Activated CD4-positive, alpha-beta memory T cell treated with anti-CD3 and anti-CD28 coated beads, Interleukin-2, amount 10 ng/mL, durations not matched to agents 7 days and 5 days (primary cell): Measurements from ENCODE around the gene MED14. TPM values are rescaled to one million over a fixed set of nuclear protein-coding genes. Genes with fewer than 3 reads are reported as not detected.

Source experiments
- CTCF ChIA-PET: fragments of 350-600 bp; sonication (Branson Sonifier 250); formaldehyde crosslinking; loops from one replicate; lab custom pipeline; 2021; ENCODE audit warnings: antibody characterized with exemption, inconsistent platforms; lab: Charles Lee
- POLR2A ChIA-PET: fragments of 350-600 bp; sonication (Branson Sonifier 250); formaldehyde crosslinking; loops from one replicate; lab custom pipeline; 2021; ENCODE audit warnings: antibody characterized with exemption; lab: Charles Lee
- DNase-seq: peaks from one replicate; pipeline ENCODE4 v3.0.0-alpha.2; 2020
- H3K27ac Mint-ChIP-seq: one replicate; pipeline ENCODE4 v1.8.0; 2021; ENCODE audit warnings: mild to moderate bottlenecking, mixed read lengths
- H3K27me3 Mint-ChIP-seq: one replicate; pipeline ENCODE4 v1.8.0; 2021; ENCODE audit warnings: mixed read lengths
- H3K36me3 Mint-ChIP-seq: one replicate; pipeline ENCODE4 v1.8.0; 2021; ENCODE audit warnings: low read depth, mixed read lengths
- H3K4me1 Mint-ChIP-seq: one replicate; pipeline ENCODE4 v1.8.0; 2021; ENCODE audit warnings: mixed read lengths
- H3K4me3 Mint-ChIP-seq: one replicate; pipeline ENCODE4 v1.8.0; 2021; ENCODE audit warnings: mild to moderate bottlenecking, mixed read lengths
- H3K9me3 Mint-ChIP-seq: one replicate; pipeline ENCODE4 v1.8.0; 2021; ENCODE audit warnings: mixed read lengths
- total RNA-seq, 2 experiments: library from RNA; stranded (reverse); gene quantifications; one replicate each; pipeline ENCODE4 v1.2.3, GENCODE V29; 2021

Gene MED14
- total RNA-seq, 2 experiments from 2014 or later = 41.4 to 42.7 TPM

DNA sequence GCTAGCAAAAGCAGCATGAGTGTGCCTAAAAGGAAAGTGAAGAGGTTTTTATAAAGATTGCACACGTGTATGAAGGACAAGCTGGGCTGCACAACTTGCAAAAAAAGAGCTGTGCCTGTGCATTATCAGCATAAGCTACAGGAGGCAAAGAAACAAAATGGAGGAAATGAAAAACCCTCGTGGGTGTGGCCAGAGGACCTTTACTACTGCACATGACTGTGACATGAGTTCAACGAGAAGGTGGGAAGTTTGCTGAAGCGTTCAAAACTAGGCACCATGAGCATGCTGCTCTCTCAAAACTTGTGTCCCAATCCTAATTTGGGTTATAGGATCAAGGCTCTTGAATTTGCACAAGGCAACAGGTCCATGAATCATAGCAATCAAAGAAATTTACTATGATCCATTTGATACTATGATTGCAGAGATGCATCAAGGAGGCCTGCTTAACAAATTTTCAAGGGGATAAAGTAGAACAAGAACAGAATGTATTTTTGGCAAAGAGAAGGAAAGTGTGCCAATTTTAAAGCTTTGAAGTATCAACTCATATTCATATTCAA is 49.9 kb downstream of the MED14 start:
- Mint-ChIP-seq H3K4me1 (peaks cover 12% of the 10 kb centered on the region), H3K27ac (no peak overlapping the region), H3K9me3 (no peaks in the 10 kb centered on the region), H3K4me3 (no peak overlapping the region), H3K36me3 (peaks cover 34% of the 10 kb centered on the region), H3K27me3 (no peaks in the 10 kb centered on the region)
- ChIA-PET POLR2A (no interaction called here), CTCF (no interaction called here)
- DNase-seq = no peak

DNA sequence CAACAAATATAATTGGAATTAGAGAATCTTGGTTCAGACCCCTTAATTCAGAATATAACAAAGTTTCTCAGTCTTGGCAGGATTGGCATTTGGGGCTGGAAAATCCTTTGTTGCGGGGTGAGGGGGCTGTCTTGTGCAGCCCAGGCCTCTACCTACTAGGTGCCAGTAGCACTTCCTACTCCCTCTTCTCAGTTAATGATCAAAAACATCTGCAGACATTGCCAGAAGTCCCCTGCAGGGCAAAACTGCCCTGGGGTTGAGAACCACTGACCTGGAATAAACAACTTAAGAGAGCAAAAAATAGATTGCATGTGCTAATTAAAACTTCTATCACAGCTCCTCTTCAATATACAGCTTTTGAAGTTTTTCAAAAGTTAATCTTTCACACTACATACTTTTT is 51.2 kb downstream of the MED14 start:
- H3K4me3 Mint-ChIP-seq = no peak overlapping the region
- peaks cover 12% of the 10 kb centered on the region for H3K4me1 Mint-ChIP-seq
- H3K36me3 Mint-ChIP-seq = peaks cover 40% of the 10 kb centered on the region
- H3K9me3 Mint-ChIP-seq = no peaks in the 10 kb centered on the region
- CTCF ChIA-PET = no interaction called here
- DNase-seq = no peak
- POLR2A ChIA-PET = interaction anchor here (1.1 kb wide), 1 partner anchor 29 kb away, joined by 5 read pairs; no protein-coding TSS in a partner anchor
- H3K27me3 Mint-ChIP-seq = no peaks in the 10 kb centered on the region
- H3K27ac Mint-ChIP-seq = no peak overlapping the region

DNA sequence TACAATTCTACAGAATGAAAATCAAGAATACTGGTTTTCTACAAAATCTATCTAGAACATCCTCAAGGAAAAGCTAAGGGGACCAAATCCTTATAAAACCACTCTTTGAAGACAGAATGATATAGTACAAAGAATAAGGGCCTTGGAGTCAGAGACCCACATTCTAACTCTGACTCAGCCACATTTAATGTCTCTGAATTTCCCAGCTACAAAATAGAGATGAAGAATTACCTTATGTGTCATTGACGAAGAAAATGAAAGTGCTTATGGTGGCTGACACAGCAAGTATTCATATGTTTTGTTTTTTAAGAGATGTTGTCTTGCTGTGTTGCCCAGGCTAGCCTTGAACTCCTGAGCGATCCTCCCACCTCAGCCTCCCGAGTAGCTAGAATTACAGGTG is 52.1 kb downstream of the MED14 start:
- no peak overlapping the region for H3K4me3 Mint-ChIP-seq

DNA sequence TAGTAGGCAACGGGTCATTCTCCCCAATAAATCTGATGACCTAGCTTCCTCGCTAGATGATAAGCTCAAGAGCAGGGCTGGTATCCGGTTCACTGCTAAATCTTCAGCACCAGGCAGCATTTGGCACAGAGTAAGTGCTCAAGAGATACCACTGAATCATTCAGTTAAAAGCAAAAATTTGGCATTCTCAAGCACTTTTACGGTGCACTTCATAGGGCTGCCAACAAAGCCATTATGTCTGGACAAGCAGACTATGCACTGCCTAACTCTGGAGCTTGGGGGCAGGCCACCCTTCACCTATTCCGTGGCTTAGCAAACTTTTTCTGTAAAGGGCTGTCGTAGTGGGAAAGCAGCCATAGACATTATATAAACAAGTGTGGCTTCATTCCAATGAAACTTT is 64.2 kb downstream of the MED14 start:
- H3K4me3 Mint-ChIP-seq = no peak overlapping the region
- H3K9me3 Mint-ChIP-seq = no peaks in the 10 kb centered on the region
- no peak overlapping the region for H3K27ac Mint-ChIP-seq
- H3K27me3 Mint-ChIP-seq = no peaks in the 10 kb centered on the region
- peaks cover 35% of the 10 kb centered on the region for H3K36me3 Mint-ChIP-seq
- ChIA-PET POLR2A (no interaction called here), CTCF (no interaction called here)
- no peak for DNase-seq
- H3K4me1 Mint-ChIP-seq = no peaks in the 10 kb centered on the region

More for the DNA sequence above, 52.1 kb downstream of the MED14 start:
- no peaks in the 10 kb centered on the region for H3K27me3 Mint-ChIP-seq
- ChIA-PET CTCF (no interaction called here), POLR2A (interaction anchor here (1.1 kb wide), 1 partner anchor 30 kb away, joined by 5 read pairs; no protein-coding TSS in a partner anchor)
- no peak for DNase-seq
- no peak overlapping the region for H3K27ac Mint-ChIP-seq
- no peaks in the 10 kb centered on the region for H3K9me3 Mint-ChIP-seq
- H3K36me3 Mint-ChIP-seq = peaks cover 41% of the 10 kb centered on the region
- H3K4me1 Mint-ChIP-seq = peaks cover 12% of the 10 kb centered on the region

DNA sequence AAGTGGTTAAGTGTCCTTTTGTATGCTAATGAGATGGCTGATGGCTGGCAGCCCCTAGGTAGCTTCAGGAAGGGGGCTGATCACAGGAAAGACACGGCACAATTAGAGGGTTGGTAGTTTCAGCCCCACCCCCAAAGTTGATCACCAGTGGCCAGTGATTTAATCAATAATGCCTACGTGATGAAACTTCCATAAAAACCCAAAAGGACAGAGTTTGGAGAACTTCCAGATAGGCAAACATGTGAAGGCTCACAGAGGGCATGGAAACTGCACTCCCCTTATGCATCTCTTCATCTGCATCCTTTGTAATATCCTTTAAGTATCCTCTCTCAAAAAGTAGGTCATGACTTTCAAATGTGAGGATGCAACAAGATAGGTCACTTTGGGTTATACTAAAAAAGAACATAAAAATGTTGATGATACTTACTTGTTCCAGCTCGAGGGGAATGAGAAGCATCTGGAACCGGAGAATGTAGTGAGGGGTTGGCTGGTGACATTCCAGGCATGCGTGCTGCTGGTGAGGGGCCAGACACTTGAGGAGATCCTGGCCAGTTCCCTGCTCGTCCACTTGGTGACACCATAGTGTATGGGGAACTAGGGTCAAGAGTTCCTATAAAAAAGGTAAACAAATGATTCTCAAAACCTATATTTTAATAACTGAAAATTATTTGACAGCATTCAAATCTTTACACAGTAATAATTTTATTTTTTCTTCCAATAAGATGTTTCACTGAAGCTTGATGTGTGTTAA is 71.3 kb downstream of the MED14 start:
- POLR2A ChIA-PET = no interaction called here
- Mint-ChIP-seq H3K9me3 (no peaks in the 10 kb centered on the region), H3K4me3 (no peak overlapping the region), H3K36me3 (peaks cover 39% of the 10 kb centered on the region), H3K4me1 (peaks cover 12% of the 10 kb centered on the region), H3K27ac (peak overlapping the region; percentile 56), H3K27me3 (no peaks in the 10 kb centered on the region)
- CTCF ChIA-PET = interaction anchor here (0.7 to 1.7 kb wide), 2 partner anchors 12 to 30 kb away, joined by 3 to 6 read pairs; no protein-coding TSS in a partner anchor
- DNase-seq = no peak

DNA sequence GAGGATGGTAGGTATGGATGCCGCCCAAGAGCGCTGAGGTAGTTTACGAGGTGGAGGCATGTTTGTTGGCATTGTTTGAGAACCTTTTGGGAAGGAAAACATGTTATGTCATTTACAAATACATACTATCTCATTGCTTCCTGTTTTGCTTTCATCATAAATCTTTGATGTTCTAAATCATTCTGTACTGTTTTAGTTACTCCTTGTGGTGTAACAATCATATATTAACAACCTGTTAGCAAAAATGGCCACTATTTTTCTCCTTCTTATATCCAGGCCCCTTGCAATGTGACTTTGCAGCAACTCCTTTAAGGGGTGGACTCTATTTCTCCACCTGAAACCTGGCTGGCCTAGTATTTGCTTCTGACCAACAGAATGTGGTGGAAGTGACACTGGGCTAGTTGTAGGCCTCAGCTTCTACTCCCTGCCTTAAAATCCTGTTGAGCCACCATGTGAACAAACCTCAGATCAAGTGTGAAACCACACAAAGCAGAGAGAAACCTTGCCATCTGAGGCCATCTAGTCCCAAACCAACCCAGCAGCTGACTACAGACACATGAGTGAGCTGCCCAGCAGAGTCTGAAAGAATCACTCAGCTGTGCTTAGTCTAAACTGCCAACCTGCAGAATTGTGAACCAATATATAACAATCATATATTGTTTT is 72.1 kb downstream of the MED14 start:
- CTCF ChIA-PET = interaction anchor here (1.7 kb wide), 1 partner anchor 11 kb away, joined by 6 read pairs; no protein-coding TSS in a partner anchor
- POLR2A ChIA-PET = no interaction called here

DNA sequence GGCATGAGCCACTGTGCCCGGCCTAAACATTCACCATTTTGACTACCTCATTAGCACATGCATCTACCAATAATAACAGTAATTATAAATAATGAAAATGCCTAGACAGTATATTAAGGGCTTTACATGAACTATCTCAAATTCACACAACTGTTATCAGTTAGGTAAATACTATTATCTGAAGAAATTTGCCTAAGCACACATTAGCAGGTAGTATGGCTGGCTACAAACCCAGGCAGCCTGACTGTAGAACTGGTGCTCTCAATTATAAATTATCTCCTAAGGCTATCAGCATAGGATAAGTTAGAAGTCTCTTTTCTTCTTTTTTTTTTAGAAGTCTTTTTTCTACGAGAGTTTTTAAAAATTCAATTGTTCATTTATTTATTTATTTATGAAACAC is 73.9 kb downstream of the MED14 start:
- ChIA-PET POLR2A (no interaction called here), CTCF (no interaction called here)
- no peak for DNase-seq
- no peak overlapping the region for H3K27ac Mint-ChIP-seq
- peaks cover 12% of the 10 kb centered on the region for H3K4me1 Mint-ChIP-seq
- H3K36me3 Mint-ChIP-seq = peaks cover 27% of the 10 kb centered on the region
- H3K4me3 Mint-ChIP-seq = no peak overlapping the region
- H3K9me3 Mint-ChIP-seq = no peaks in the 10 kb centered on the region
- no peaks in the 10 kb centered on the region for H3K27me3 Mint-ChIP-seq

More for the DNA sequence above, 72.1 kb downstream of the MED14 start:
- H3K27me3 Mint-ChIP-seq = no peaks in the 10 kb centered on the region
- H3K36me3 Mint-ChIP-seq = peaks cover 39% of the 10 kb centered on the region
- no peak for DNase-seq
- H3K27ac Mint-ChIP-seq = peak overlapping the region; percentile 58
- peaks cover 12% of the 10 kb centered on the region for H3K4me1 Mint-ChIP-seq
- no peak overlapping the region for H3K4me3 Mint-ChIP-seq
- H3K9me3 Mint-ChIP-seq = no peaks in the 10 kb centered on the region

DNA sequence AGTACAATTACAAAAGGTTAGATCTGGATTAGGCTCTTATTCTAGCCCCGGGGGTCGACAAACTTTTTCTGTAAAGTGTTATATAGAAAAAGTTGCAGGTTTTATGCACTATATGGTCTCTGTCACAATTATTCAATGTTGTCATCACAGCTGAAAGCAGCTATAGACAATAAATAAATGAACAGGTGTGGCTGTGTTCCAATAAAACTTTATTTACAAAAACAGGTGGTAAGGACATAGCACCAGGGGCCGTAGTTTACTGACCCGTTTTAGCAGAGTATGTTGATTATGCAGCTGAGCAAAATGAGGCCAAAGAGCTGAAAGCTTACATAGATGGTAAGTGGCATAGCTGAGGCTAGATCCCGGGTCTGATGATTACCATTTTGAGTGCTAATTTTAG is 75.0 kb downstream of the MED14 start:
- Mint-ChIP-seq H3K4me3 (no peak overlapping the region), H3K9me3 (no peaks in the 10 kb centered on the region), H3K4me1 (peaks cover 12% of the 10 kb centered on the region), H3K36me3 (peaks cover 20% of the 10 kb centered on the region), H3K27ac (no peak overlapping the region), H3K27me3 (no peaks in the 10 kb centered on the region)
- ChIA-PET CTCF (no interaction called here), POLR2A (no interaction called here)
- no peak for DNase-seq

DNA sequence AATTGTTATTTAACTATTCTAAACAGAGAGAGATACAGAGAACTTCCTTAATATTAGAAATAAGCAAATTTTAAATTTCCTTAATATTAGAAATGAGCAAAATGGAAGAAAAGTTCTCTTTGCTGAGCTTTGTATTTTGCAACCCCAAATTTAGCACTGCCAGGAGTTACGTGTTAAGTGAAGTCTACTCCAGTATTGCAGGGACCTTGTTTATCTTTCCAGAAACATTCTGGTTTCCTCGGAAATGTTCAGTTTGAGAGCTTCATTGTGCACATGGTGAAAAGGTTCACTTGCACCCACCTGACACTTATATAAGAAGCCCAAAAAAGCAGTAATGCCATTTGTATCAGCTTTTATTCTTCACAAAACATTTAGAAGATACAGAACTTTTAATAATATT is 81.8 kb downstream of the MED14 start:
- Mint-ChIP-seq H3K9me3 (no peaks in the 10 kb centered on the region), H3K36me3 (peaks cover 21% of the 10 kb centered on the region), H3K4me3 (no peak overlapping the region), H3K27me3 (no peaks in the 10 kb centered on the region), H3K4me1 (peaks cover 2% of the 10 kb centered on the region), H3K27ac (no peak overlapping the region)
- CTCF ChIA-PET = interaction anchor here (1.3 to 4.3 kb wide), 5 partner anchors 9 to 462 kb away, joined by 3 to 42 read pairs (median 7); partner anchors contain the start of gene MED14
- POLR2A ChIA-PET = no interaction called here
- no peak for DNase-seq

DNA sequence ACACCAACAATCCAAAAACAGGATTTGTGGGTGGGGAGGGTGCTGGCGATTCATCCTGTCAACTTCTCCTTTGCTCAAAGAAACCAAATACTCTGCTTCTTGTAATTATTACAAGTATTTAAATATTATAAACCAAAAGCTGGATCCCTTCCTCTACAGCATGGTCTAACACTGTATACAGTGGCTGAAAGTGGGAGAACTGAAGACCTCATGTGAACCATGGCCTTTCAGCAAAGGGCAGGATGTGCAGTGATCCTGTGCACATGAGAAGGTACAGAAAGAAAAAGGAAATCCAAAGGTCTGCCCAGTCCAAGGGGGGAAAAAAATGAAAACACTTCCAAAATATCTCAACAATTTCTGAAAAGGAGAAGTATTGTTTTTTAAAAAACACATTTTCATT is 82.7 kb downstream of the MED14 start:
- Mint-ChIP-seq H3K27me3 (no peaks in the 10 kb centered on the region), H3K27ac (no peak overlapping the region), H3K4me1 (peaks cover 2% of the 10 kb centered on the region), H3K9me3 (no peaks in the 10 kb centered on the region), H3K36me3 (peaks cover 21% of the 10 kb centered on the region), H3K4me3 (no peak overlapping the region)
- ChIA-PET CTCF (interaction anchor here (1.1 to 4.3 kb wide), 8 partner anchors 10 to 463 kb away, joined by 3 to 42 read pairs (median 6); partner anchors contain the start of gene MED14), POLR2A (no interaction called here)
- DNase-seq = no peak

DNA sequence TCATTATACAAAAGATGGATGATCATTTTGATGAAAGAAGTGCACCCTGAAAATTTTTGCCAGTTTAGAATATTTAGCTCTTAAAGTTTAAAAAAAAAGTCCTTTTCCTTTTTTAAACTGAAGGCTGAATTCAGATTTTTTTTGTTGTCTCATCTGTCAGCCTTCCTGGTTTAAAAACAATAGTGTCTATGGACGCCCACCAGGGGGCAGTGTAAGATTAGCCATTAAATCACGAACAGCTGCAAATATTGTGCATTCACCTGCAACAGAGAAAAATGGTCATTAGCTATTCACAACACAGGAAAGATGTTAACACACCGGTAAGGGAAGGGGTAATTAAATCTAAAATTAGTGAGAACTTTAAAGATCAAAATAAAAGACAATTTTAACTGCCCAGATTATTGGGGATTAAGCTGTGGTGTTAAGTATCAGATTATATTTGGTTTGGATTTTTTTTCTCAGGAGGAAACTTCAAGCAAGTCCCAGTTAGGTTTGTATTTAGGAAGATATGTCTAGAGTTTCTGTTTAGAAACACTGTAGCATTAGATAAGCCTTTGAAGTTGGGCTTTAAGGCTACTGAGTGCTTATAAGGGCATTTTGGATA is 83.6 kb downstream of the MED14 start:
- ChIA-PET POLR2A (no interaction called here), CTCF (interaction anchor here (0.6 to 4.3 kb wide), 14 partner anchors 11 to 601 kb away, joined by 3 to 42 read pairs (median 5); partner anchors contain the start of gene MED14)
- Mint-ChIP-seq H3K36me3 (peaks cover 21% of the 10 kb centered on the region), H3K4me3 (no peak overlapping the region), H3K27me3 (no peaks in the 10 kb centered on the region), H3K9me3 (no peaks in the 10 kb centered on the region), H3K4me1 (peaks cover 2% of the 10 kb centered on the region), H3K27ac (no peak overlapping the region)
- DNase-seq = peak; percentile 68

DNA sequence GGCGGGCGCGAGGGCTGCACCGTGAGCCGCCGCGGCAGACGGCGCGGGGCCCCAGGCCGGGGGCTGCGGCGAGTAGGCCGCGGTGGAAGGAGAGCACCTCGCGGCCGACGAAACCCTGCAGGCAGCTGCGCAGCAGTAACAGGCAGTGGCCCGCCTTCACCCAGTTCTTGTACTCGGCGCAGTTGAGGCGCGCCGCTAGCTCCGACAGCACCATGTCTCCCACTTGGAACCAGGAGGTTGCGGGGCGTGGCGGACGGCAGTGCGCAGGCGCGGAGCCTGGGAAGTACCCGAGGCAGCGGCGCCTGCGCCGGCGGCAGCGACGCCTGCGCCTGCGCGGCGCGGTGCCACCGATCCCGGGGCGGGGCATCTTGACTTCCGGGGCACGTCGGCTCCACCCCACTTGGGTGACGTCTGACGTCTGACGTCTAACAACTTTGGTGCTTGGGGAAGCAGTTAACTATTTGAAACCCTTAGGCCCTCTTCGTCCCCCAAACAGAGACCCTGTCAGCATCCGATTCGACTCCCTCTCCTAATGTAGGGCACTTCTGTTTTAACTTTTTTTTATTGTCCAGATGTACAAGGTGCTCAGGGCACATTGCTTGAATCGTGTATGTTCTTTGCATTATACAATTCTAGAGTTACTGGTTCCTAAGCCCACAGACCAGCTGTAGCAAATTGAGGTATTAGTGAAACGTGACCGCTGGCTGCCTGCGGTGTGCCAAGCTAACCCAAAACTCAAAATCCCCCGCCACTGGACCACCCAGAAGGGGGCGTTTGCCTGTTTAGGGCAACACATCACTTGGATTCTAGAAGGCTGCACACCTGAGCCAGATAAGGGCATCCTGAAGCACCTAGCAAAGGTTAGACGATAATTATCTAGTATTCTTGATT is 87.8 kb downstream of the MED14 start, which contains the start of gene CXorf38:
TSS of gene CXorf38 (minus strand) at position 255 of the 891 bp plus-strand sequence. CDS start at position 214, 41 bp downstream.
- peak; percentile 92 for DNase-seq
- H3K27me3 Mint-ChIP-seq = no peaks in the 10 kb centered on the region
- peak within 1 kb of the TSS; percentile 93 for H3K27ac Mint-ChIP-seq
- H3K36me3 Mint-ChIP-seq = peaks cover 29% of the 10 kb centered on the region
- H3K4me1 Mint-ChIP-seq = peaks cover 19% of the 10 kb centered on the region
- ChIA-PET CTCF (interaction anchor here (1.6 to 2.4 kb wide), 4 partner anchors 103 to 468 kb away, joined by 5 to 10 read pairs (median 7); no protein-coding TSS in a partner anchor), POLR2A (interaction anchor here (1.1 to 2.4 kb wide), 5 partner anchors 67 to 736 kb away, joined by 3 to 14 read pairs (median 7); partner anchors contain the start of genes ATP6AP2, MED14 and USP9X)
- no peaks in the 10 kb centered on the region for H3K9me3 Mint-ChIP-seq
- H3K4me3 Mint-ChIP-seq = peak within 1 kb of the TSS; percentile 96
